ENCODE results near the gene DNASE1L3. TPM values are rescaled to one million over a fixed set of nuclear protein-coding genes. Genes with fewer than 3 reads are reported as not detected.

Gene DNASE1L3
- total and polyA plus RNA-seq, 2 of the 13 experiments (the other 11 are each of a cell fraction or from before 2014, with no cell fraction given) = 0.86 to 1.7 TPM

DNA sequence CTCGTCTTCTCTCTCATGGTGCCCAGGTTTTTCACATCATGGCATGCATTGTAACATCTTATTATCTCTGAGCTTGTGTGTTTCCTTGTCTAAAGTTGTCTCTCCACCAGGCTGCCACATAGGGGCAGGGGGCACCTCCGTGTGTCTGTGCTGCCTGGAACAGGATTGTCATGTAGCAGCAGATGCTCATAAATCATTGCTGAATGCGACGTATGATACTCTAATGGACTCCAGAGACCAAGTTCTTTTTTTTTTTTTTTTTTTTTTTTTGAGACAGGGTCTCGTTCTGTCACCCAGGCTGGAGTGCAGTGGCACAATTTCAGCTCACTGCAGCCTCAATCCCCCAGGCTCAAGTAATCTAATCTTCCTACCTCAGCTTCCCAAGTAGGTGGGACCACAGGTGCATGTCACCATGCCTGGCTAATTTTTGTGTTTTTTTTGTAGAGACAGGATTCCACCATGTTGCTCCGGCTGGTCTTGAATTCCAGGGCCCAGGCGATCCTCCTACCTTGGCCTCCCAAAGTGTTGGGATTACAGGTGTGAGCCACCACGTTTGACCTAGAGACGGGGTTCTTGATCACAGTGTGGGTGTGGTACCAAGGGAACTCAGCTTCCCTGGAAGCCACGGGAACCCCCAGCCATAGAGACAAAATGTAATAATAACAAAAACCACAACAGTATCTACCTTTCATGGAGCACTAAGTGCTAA, 4.7 kb upstream of the DNASE1L3 start:
- Histone ChIP-seq H3K9ac (ENCODE audit: insufficient read depth, low read depth, low read length) (no peak overlapping the region), H3K4me3 (replicated peaks in 1 of 3; ENCODE audit: insufficient read depth in 1 of 3, low read depth in 2 of 3, low read length in 3 of 3) (no peak overlapping the region), H3K27ac (ENCODE audit: extremely low read length, insufficient read depth, low read length) (no peak overlapping the region), H2AFZ (ENCODE audit: low read length) (peak overlapping the region; percentile 74), H3K79me2 (ENCODE audit: insufficient read depth, low read length) (no peaks in the 10 kb centered on the region), H3K4me2 (ENCODE audit: low read depth, low read length) (peak overlapping the region; percentile 28; the same call in 1 of the 2 replicates), H3K27me3 (ENCODE audit: control insufficient read depth in 1 of 2, insufficient read depth in 2 of 2, low read length in 2 of 2) (no peaks in the 10 kb centered on the region), H3K36me3 (replicated peaks in 1 of 2; ENCODE audit: control insufficient read depth in 1 of 2, insufficient read depth in 2 of 2, low read length in 2 of 2) (no peaks in the 10 kb centered on the region), H4K20me1 (ENCODE audit: insufficient read depth, low read length) (no peaks in the 10 kb centered on the region), H3K4me1 (ENCODE audit: insufficient read depth, low read length) (peaks cover 74% of the 10 kb centered on the region), H3K9me3 (ENCODE audit: low read length) (no peaks in the 10 kb centered on the region)
- no peak for TF ChIP-seq FOXO1 (CRISPR knock-in tag; IDR thresholded peaks at IDR 0.05)
- TF ChIP-seq, protein P1, sequence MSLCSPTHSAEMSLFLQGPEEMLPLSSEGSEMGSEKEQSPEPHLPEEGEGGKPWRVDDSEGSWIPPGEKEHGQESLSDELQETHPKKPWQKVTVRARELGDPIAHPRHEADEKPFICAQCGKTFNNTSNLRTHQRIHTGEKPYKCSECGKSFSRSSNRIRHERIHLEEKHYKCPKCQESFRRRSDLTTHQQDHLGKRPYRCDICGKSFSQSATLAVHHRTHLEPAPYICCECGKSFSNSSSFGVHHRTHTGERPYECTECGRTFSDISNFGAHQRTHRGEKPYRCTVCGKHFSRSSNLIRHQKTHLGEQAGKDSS (CRISPR knock-in tag; IDR thresholded peaks at IDR 0.05; ENCODE audit: borderline replicate concordance, low read depth) = no peak
- TF ChIP-seq, protein P2, sequence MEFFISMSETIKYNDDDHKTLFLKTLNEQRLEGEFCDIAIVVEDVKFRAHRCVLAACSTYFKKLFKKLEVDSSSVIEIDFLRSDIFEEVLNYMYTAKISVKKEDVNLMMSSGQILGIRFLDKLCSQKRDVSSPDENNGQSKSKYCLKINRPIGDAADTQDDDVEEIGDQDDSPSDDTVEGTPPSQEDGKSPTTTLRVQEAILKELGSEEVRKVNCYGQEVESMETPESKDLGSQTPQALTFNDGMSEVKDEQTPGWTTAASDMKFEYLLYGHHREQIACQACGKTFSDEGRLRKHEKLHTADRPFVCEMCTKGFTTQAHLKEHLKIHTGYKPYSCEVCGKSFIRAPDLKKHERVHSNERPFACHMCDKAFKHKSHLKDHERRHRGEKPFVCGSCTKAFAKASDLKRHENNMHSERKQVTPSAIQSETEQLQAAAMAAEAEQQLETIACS (CRISPR knock-in tag; IDR thresholded peaks at IDR 0.05) = no peak
- no peak for TF ChIP-seq ZZZ3 (CRISPR knock-in tag; IDR thresholded peaks at IDR 0.05; ENCODE audit: borderline replicate concordance)
- no peak for TF ChIP-seq ZNF556 (CRISPR knock-in tag; IDR thresholded peaks at IDR 0.05; ENCODE audit: borderline replicate concordance)
- TF ChIP-seq ZNF878 (CRISPR knock-in tag; IDR thresholded peaks at IDR 0.05) = no peak
- no peak for TF ChIP-seq HMGA1 (CRISPR knock-in tag; conservative IDR thresholded peaks at IDR 0.05)
- TF ChIP-seq ZNF3 (CRISPR knock-in tag; IDR thresholded peaks at IDR 0.05) = no peak
- no peak for TF ChIP-seq ZNF782 (CRISPR knock-in tag; IDR thresholded peaks at IDR 0.05; ENCODE audit: borderline replicate concordance)
- TF ChIP-seq SNRNP70 (IDR thresholded peaks at IDR 0.05; ENCODE audit: low read depth, low read length) = no peak
- TF ChIP-seq, protein P3, sequence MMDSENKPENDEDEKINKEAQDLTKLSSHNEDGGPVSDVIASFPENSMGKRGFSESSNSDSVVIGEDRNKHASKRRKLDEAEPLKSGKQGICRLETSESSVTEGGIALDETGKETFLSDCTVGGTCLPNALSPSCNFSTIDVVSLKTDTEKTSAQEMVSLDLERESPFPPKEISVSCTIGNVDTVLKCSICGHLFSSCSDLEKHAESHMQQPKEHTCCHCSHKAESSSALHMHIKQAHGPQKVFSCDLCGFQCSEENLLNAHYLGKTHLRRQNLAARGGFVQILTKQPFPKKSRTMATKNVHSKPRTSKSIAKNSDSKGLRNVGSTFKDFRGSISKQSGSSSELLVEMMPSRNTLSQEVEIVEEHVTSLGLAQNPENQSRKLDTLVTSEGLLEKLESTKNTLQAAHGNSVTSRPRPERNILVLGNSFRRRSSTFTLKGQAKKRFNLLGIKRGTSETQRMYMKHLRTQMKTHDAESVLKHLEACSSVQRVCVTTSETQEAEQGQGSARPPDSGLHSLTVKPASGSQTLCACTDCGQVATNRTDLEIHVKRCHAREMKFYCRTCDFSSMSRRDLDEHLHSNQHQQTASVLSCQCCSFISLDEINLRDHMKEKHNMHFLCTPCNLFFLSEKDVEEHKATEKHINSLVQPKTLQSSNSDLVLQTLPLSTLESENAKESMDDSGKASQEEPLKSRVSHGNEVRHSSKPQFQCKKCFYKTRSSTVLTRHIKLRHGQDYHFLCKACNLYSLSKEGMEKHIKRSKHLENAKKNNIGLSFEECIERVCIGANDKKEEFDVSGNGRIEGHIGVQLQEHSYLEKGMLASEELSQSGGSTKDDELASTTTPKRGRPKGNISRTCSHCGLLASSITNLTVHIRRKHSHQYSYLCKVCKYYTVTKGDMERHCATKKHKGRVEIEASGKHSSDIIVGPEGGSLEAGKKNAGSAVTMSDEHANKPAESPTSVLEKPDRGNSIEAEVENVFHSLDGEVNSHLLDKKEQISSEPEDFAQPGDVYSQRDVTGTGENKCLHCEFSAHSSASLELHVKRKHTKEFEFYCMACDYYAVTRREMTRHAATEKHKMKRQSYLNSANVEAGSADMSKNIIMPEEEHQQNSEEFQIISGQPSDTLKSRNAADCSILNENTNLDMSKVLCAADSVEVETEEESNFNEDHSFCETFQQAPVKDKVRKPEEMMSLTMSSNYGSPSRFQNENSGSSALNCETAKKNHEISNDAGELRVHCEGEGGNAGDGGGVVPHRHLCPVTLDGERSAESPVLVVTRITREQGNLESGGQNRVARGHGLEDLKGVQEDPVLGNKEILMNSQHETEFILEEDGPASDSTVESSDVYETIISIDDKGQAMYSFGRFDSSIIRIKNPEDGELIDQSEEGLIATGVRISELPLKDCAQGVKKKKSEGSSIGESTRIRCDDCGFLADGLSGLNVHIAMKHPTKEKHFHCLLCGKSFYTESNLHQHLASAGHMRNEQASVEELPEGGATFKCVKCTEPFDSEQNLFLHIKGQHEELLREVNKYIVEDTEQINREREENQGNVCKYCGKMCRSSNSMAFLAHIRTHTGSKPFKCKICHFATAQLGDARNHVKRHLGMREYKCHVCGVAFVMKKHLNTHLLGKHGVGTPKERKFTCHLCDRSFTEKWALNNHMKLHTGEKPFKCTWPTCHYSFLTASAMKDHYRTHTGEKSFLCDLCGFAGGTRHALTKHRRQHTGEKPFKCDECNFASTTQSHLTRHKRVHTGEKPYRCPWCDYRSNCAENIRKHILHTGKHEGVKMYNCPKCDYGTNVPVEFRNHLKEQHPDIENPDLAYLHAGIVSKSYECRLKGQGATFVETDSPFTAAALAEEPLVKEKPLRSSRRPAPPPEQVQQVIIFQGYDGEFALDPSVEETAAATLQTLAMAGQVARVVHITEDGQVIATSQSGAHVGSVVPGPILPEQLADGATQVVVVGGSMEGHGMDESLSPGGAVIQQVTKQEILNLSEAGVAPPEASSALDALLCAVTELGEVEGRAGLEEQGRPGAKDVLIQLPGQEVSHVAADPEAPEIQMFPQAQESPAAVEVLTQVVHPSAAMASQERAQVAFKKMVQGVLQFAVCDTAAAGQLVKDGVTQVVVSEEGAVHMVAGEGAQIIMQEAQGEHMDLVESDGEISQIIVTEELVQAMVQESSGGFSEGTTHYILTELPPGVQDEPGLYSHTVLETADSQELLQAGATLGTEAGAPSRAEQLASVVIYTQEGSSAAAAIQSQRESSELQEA (CRISPR knock-in tag; IDR thresholded peaks at IDR 0.05; ENCODE audit: not compliant biosample characterization) = no peak
- ChIA-PET CTCF (ENCODE audit: low intra/inter-chr PET ratio, low total read pairs) (interaction anchor here (1.1 to 1.3 kb wide), 2 partner anchors 26 to 27 kb away, joined by 3 read pairs; no protein-coding TSS in a partner anchor), POLR2A (no interaction called here)
- BruUV-seq (replicated peaks) = no TSS peak
- intact Hi-C loops (cut with micrococcal nuclease; ENCODE audit: unreplicated experiment) = no loop called here
- in situ Hi-C loops (cut with HindIII; ENCODE audit: extremely low pct_ligation_motif_present, low pct_unique_long_range_greater_than_20kb) = loop anchor here (5.0 kb wide), 1 partner anchor 33 kb away; no protein-coding TSS in a partner anchor
- no peak for ATAC-seq
- FAIRE-seq = no peak
- no peak for DNase-seq (ENCODE audit: low spot score)
- 83% methylated on average over 10 of the region's 10 CpGs for WGBS (ENCODE audit: low lambda C conversion rate)
